Natural killer cell (primary cell): ENCODE data around the gene SPAG9. TPM values are rescaled to one million over a fixed set of nuclear protein-coding genes. Genes with fewer than 3 reads are reported as not detected.
A peak's percentile ranks its signal among the peaks of the same experiment; 100 is the strongest.

Source experiments
- ATAC-seq, 3 donors: fragments of 150-1000 bp in 2 of 3; fragments of 200-7000 bp in 1 of 3; cut with Tn5 transposase; 1 replicate in 1 of 3; 2 replicates in 2 of 3; pipeline ENCODE4 v1.10.0; 2021; ENCODE audit warnings: mild to moderate bottlenecking in 2 of 3, moderate library complexity in 2 of 3
- DNase-seq, 2 donors: peaks; one replicate each; pipeline versions ENCODE4 v3.0.0 to v3.0.0-alpha.2; 2013 to 2021; ENCODE audit warnings: mixed read lengths in 1 of 2
- H3K27ac ChIP-seq: one replicate; pipeline ENCODE4 v1.5.1; 2013; ENCODE audit warnings: mild to moderate bottlenecking, low read length
- H3K27me3 ChIP-seq: one replicate; pipeline ENCODE4 v1.6.1; 2013; ENCODE audit warnings: low read length; ENCODE audit not compliant: control insufficient read depth, insufficient read depth
- H3K36me3 ChIP-seq: one replicate; pipeline ENCODE4 v1.6.1; 2013; ENCODE audit warnings: low read length; ENCODE audit not compliant: control insufficient read depth, insufficient read depth
- H3K4me1 ChIP-seq: one replicate; pipeline ENCODE4 v1.6.1; 2013; ENCODE audit warnings: low read length; ENCODE audit not compliant: control insufficient read depth, insufficient read depth
- H3K4me3 ChIP-seq: one replicate; pipeline ENCODE4 v1.5.1; 2013; ENCODE audit warnings: low read length
- H3K9me3 ChIP-seq: one replicate; pipeline ENCODE4 v1.6.1; 2013; ENCODE audit warnings: low read length; ENCODE audit not compliant: control insufficient read depth, insufficient read depth
- H3K27ac Mint-ChIP-seq, 2 donors: one replicate each; pipeline ENCODE4 v1.8.0; 2022; ENCODE audit warnings: mild to moderate bottlenecking in 2 of 2, mixed read lengths in 2 of 2, moderate library complexity in 1 of 2
- H3K27me3 Mint-ChIP-seq, 2 donors: one replicate each; pipeline ENCODE4 v1.8.0; 2022; ENCODE audit warnings: low read depth in 2 of 2, mixed read lengths in 2 of 2
- H3K36me3 Mint-ChIP-seq: one replicate; pipeline ENCODE4 v1.8.0; 2022; ENCODE audit warnings: mixed read lengths
- H3K4me1 Mint-ChIP-seq, 2 donors: one replicate each; pipeline ENCODE4 v1.8.0; 2022; ENCODE audit warnings: mixed read lengths in 2 of 2
- H3K4me3 Mint-ChIP-seq: one replicate; pipeline ENCODE4 v1.8.0; 2022; ENCODE audit warnings: mild to moderate bottlenecking, moderate library complexity, mixed read lengths
- H3K9me3 Mint-ChIP-seq, 2 donors: one replicate each; pipeline ENCODE4 v1.8.0; 2022; ENCODE audit warnings: mixed read lengths in 2 of 2
- CTCF ChIP-seq: fragments of 200-600 bp; IDR thresholded peaks from one replicate; pipeline ENCODE4 v1.8.0; 2022; ENCODE audit warnings: antibody characterized with exemption
- WGBS: methylation state at CpG from one replicate; pipeline ENCODE4 v1.1.7; 2013; ENCODE audit warnings: missing lambda C conversion rate; ENCODE audit not compliant: insufficient coverage; 5-methylcytosine and 5-hydroxymethylcytosine counted together
- intact Hi-C: fragments of 100-400 bp; cut with micrococcal nuclease; formaldehyde crosslinking; loops from one replicate; pipeline ENCODE4 v1.14.2; 2022
- total RNA-seq, 4 donors: library from RNA; stranded (reverse); fragments of 120-200 nt in 1 of 4; gene quantifications; one replicate each; pipeline versions ENCODE4 v1.2.3 to v1.2.4, GENCODE V29; 2013 to 2022

SPAG9 gene
- total RNA-seq, 3 donors from 2014 or later (not counting 1 experiment from before 2014, with no cell fraction given) = 78.1 to 91.7 (median 90.3) TPM

GRCh38 chr17:51135956-51136355 lies 15.3 kb upstream of the SPAG9 start:
- intact Hi-C loops = no loop called here
- no peaks in the 10 kb centered on the region for H3K36me3 ChIP-seq
- no peak overlapping the region for H3K27ac ChIP-seq
- Mint-ChIP-seq H3K27ac (no peak overlapping the region), H3K4me3 (no peak overlapping the region), H3K36me3 (no peaks in the 10 kb centered on the region), H3K9me3 (no peaks in the 10 kb centered on the region), H3K4me1 (no peaks in the 10 kb centered on the region), H3K27me3 (peaks cover 0 to 6% of the 10 kb centered on the region in 2 donors)
- 95% methylated on average over 3 of the region's 3 CpGs for WGBS
- DNase-seq = no peak
- H3K9me3 ChIP-seq = no peaks in the 10 kb centered on the region
- no peaks in the 10 kb centered on the region for H3K27me3 ChIP-seq
- H3K4me1 ChIP-seq = no peaks in the 10 kb centered on the region
- no peak overlapping the region for H3K4me3 ChIP-seq
- no peak for ATAC-seq
- TF ChIP-seq CTCF = no peak

- H3K4me1 Mint-ChIP-seq = no peaks in the 10 kb centered on the region
- H3K4me3 Mint-ChIP-seq = no peak overlapping the region
- 76% methylated on average over 2 of the region's 2 CpGs for WGBS
- intact Hi-C loops = no loop called here
- no peaks in the 10 kb centered on the region for H3K36me3 Mint-ChIP-seq
- no peaks in the 10 kb centered on the region for H3K9me3 ChIP-seq
- ATAC-seq (no peak), DNase-seq (no peak)
- H3K27ac ChIP-seq = no peak overlapping the region
- H3K27me3 Mint-ChIP-seq = peaks cover 0 to 6% of the 10 kb centered on the region in 2 donors
- no peak for TF ChIP-seq CTCF
- H3K27ac Mint-ChIP-seq = no peak overlapping the region
- H3K4me1 ChIP-seq = no peaks in the 10 kb centered on the region
- H3K9me3 Mint-ChIP-seq = no peaks in the 10 kb centered on the region
- H3K27me3 ChIP-seq = no peaks in the 10 kb centered on the region
- no peak overlapping the region for H3K4me3 ChIP-seq
- H3K36me3 ChIP-seq = no peaks in the 10 kb centered on the region
Measured at GRCh38 chr17:51133365-51133764, 12.7 kb upstream of the SPAG9 start.

- Mint-ChIP-seq H3K4me1 (no peaks in the 10 kb centered on the region), H3K36me3 (no peaks in the 10 kb centered on the region), H3K27me3 (peaks cover 0 to 6% of the 10 kb centered on the region in 2 donors), H3K9me3 (no peaks in the 10 kb centered on the region), H3K4me3 (no peak overlapping the region), H3K27ac (no peak overlapping the region)
- H3K36me3 ChIP-seq = no peaks in the 10 kb centered on the region
- ATAC-seq = no peak
- H3K9me3 ChIP-seq = no peaks in the 10 kb centered on the region
- no peak overlapping the region for H3K27ac ChIP-seq
- no peaks in the 10 kb centered on the region for H3K27me3 ChIP-seq
- no peak overlapping the region for H3K4me3 ChIP-seq
- no peaks in the 10 kb centered on the region for H3K4me1 ChIP-seq
- no peak for TF ChIP-seq CTCF
- intact Hi-C loops = no loop called here
- DNase-seq = no peak
Measured at GRCh38 chr17:51132964-51133319, 12.3 kb upstream of the SPAG9 start.

GRCh38 chr17:51128076-51128475 lies 7.4 kb upstream of the SPAG9 start:
- TF ChIP-seq CTCF = no peak
- no peaks in the 10 kb centered on the region for H3K4me1 ChIP-seq
- Mint-ChIP-seq H3K4me1 (no peaks in the 10 kb centered on the region), H3K4me3 (no peak overlapping the region), H3K27ac (no peak overlapping the region), H3K9me3 (no peaks in the 10 kb centered on the region), H3K27me3 (peaks cover 0 to 1% of the 10 kb centered on the region in 2 donors), H3K36me3 (no peaks in the 10 kb centered on the region)
- intact Hi-C loops = no loop called here
- ATAC-seq (no peak), DNase-seq (peak in 1 of 2 donors; percentile 21)
- H3K27ac ChIP-seq = no peak overlapping the region
- H3K27me3 ChIP-seq = no peaks in the 10 kb centered on the region
- 74% methylated on average over 3 of the region's 3 CpGs for WGBS
- H3K9me3 ChIP-seq = no peaks in the 10 kb centered on the region
- no peaks in the 10 kb centered on the region for H3K36me3 ChIP-seq
- H3K4me3 ChIP-seq = no peak overlapping the region
